Esophagus muscularis mucosa (tissue), 4 donors: ENCODE results near the gene EPHA2. TPM values are rescaled to one million over a fixed set of nuclear protein-coding genes. Genes with fewer than 3 reads are reported as not detected.

Experiments used
- DNase-seq: peaks from one replicate; pipeline ENCODE4 v3.0.0-alpha.2; 2017; ENCODE audit errors: extremely low spot score
- H3K27ac ChIP-seq, 4 donors: fragments of 200-600 bp; sonication (generic); replicated peaks in 1 of 4; 1 replicate in 3 of 4; 2 replicates in 1 of 4; pipeline ENCODE4 v1.5.1; 2016 to 2019; ENCODE audit warnings: mild to moderate bottlenecking in 1 of 4
- H3K27me3 ChIP-seq, 4 donors: fragments of 200-600 bp; sonication (generic); one replicate each; pipeline versions ENCODE4 v1.5.1 to v1.6.0; 2016 to 2019
- H3K36me3 ChIP-seq, 4 donors: fragments of 200-600 bp; sonication (generic); one replicate each; pipeline ENCODE4 v1.5.1; 2016 to 2019
- H3K4me1 ChIP-seq, 4 donors: fragments of 200-600 bp; sonication (generic); one replicate each; pipeline ENCODE4 v1.5.1; 2016 to 2019
- H3K4me3 ChIP-seq, 4 donors: fragments of 200-600 bp; sonication (generic); 1 replicate in 2 of 4; 2 replicates in 2 of 4; pipeline ENCODE4 v1.5.1; 2016 to 2019; ENCODE audit warnings: mild to moderate bottlenecking in 4 of 4, moderate library complexity in 1 of 4
- H3K9me3 ChIP-seq, 4 donors: fragments of 200-600 bp; sonication (generic); 1 replicate in 3 of 4; 2 replicates in 1 of 4; pipeline ENCODE4 v1.5.1; 2016 to 2019
- CTCF ChIP-seq, 3 experiments: fragments of 200-600 bp in 2 of 3; fragments of 450-650 bp in 1 of 3; sonication (generic) in 2 of 3; IDR thresholded peaks; one replicate each; pipeline ENCODE4 v1.5.1; 2017 to 2019; ENCODE audit warnings: antibody characterized with exemption in 3 of 3, mild to moderate bottlenecking in 2 of 3, moderate library complexity in 1 of 3
- EP300 ChIP-seq: sonication (generic); formaldehyde crosslinking; IDR thresholded peaks from one replicate; pipeline ENCODE4 v1.6.1; 2017; ENCODE audit warnings: antibody characterized with exemption
- POLR2A ChIP-seq: fragments of 450-650 bp; IDR thresholded peaks from one replicate; pipeline ENCODE4 v1.6.1; 2017; ENCODE audit warnings: antibody characterized with exemption, moderate library complexity, mild to moderate bottlenecking, low read depth
- POLR2AphosphoS5 ChIP-seq, 2 donors: sonication (generic); formaldehyde crosslinking; IDR thresholded peaks; one replicate each; pipeline ENCODE4 v1.6.1; 2017; ENCODE audit warnings: antibody characterized with exemption in 2 of 2
- WGBS: methylation state at CpG from one replicate; pipeline ENCODE4 v1.1.5; 2018; 5-methylcytosine and 5-hydroxymethylcytosine counted together
- intact Hi-C: fragments of 100-400 bp; cut with DNase I; formaldehyde crosslinking; loops from one replicate; pipeline ENCODE4 v1.15.1; 2023
- total RNA-seq, 4 donors: library from RNA; depleted of rRNA; stranded (reverse); fragments of >200 nt; gene quantifications; one replicate each; pipeline versions ENCODE4 v1.1.0 to v1.2.1, GENCODE V29; 2016

The EPHA2 gene
- total RNA-seq, 4 donors from 2014 or later = 5.8 to 15.7 (median 11.3) TPM

GRCh38 chr1:16077406-16078245, 78.2 kb downstream of the EPHA2 start:
- Histone ChIP-seq H3K27me3 (peaks cover 0 to 7% (median 2%) of the 10 kb centered on the region in 4 donors), H3K4me1 (peaks cover 38 to 46% (median 45%) of the 10 kb centered on the region in 4 donors), H3K4me3 (no peak overlapping the region), H3K27ac (no peak overlapping the region), H3K36me3 (no peaks in the 10 kb centered on the region), H3K9me3 (no peaks in the 10 kb centered on the region)
- no peak for TF ChIP-seq EP300
- TF ChIP-seq POLR2A = no peak
- TF ChIP-seq CTCF (IDR thresholded peaks at IDR 0.05) = no peak
- TF ChIP-seq POLR2AphosphoS5 (IDR thresholded peaks at IDR 0.05) = no peak
- WGBS = 93% methylated on average over 12 of the region's 12 CpGs
- no peak for DNase-seq
- intact Hi-C loops = loop anchor here (10.0 kb wide), 1 partner anchor 287 kb away; the partner anchor contains the start of gene SZRD1

DNA sequence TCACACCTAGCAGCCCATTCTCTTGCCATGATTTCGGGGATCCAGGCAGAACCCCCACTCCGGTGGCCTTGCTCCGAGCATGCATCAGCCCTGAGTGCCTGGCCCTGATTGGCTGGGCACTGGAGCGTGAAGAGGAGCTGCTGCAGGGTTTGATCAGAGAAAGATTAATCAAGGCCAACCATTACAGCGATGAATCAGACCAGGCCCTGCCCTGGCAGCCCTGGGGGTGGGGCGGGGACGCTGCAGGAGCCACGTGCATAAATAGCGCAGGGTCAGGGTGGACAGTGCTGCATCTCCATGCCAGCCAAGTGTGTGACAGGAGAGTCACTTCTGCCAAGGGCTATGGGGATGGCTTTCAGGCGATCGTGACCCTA, 79.0 kb downstream of the EPHA2 start:
- intact Hi-C loops = loop anchor here (10.0 kb wide), 1 partner anchor 288 kb away; the partner anchor contains the start of gene SZRD1
- Histone ChIP-seq H3K27me3 (peaks cover 0 to 9% (median 2%) of the 10 kb centered on the region in 4 donors), H3K4me3 (no peak overlapping the region), H3K4me1 (peaks cover 38 to 46% (median 39%) of the 10 kb centered on the region in 4 donors), H3K36me3 (no peaks in the 10 kb centered on the region), H3K9me3 (no peaks in the 10 kb centered on the region), H3K27ac (no peak overlapping the region)
- no peak for DNase-seq
- WGBS = 81% methylated on average over 11 of the region's 11 CpGs
- no peak for TF ChIP-seq POLR2AphosphoS5 (IDR thresholded peaks at IDR 0.05)
- no peak for TF ChIP-seq EP300
- TF ChIP-seq CTCF (IDR thresholded peaks at IDR 0.05) = no peak
- TF ChIP-seq POLR2A = no peak

GRCh38 chr1:16076031-16076864, 79.6 kb downstream of the EPHA2 start:
- Histone ChIP-seq H3K27me3 (peaks cover 0 to 9% (median 2%) of the 10 kb centered on the region in 4 donors), H3K36me3 (no peaks in the 10 kb centered on the region), H3K9me3 (no peaks in the 10 kb centered on the region), H3K4me1 (peaks cover 38 to 46% (median 39%) of the 10 kb centered on the region in 4 donors), H3K27ac (no peak overlapping the region), H3K4me3 (no peak overlapping the region)
- TF ChIP-seq CTCF (IDR thresholded peaks at IDR 0.05) (no peak), POLR2AphosphoS5 (IDR thresholded peaks at IDR 0.05) (peak in 1 of 2 donors; percentile 6)
- DNase-seq = no peak
- 79% methylated on average over 8 of the region's 14 CpGs for WGBS
- intact Hi-C loops = loop anchor here (10.0 kb wide), 1 partner anchor 289 kb away; the partner anchor contains the start of gene SZRD1

- H3K9me3 ChIP-seq = no peaks in the 10 kb centered on the region
- no peak overlapping the region for H3K4me3 ChIP-seq
- intact Hi-C loops = loop anchor here (10.0 kb wide), 1 partner anchor 289 kb away; the partner anchor contains the start of gene SZRD1
- H3K36me3 ChIP-seq = no peaks in the 10 kb centered on the region
- H3K27me3 ChIP-seq = peaks cover 0 to 9% (median 2%) of the 10 kb centered on the region in 4 donors
- H3K4me1 ChIP-seq = peaks cover 38 to 46% (median 39%) of the 10 kb centered on the region in 4 donors
- no peak for TF ChIP-seq POLR2AphosphoS5 (IDR thresholded peaks at IDR 0.05)
- TF ChIP-seq POLR2A = no peak
- no peak for TF ChIP-seq CTCF (IDR thresholded peaks at IDR 0.05)
- no peak for TF ChIP-seq EP300
- WGBS = 60% methylated on average over 11 of the region's 11 CpGs
- DNase-seq = no peak
- H3K27ac ChIP-seq = no peak overlapping the region
Observed at GRCh38 chr1:16075337-16076030, 80.4 kb downstream of the EPHA2 start.
